C1 segment of cervical spinal cord (tissue), 14 donors: Measurements from ENCODE around the gene CTNS.
A peak's percentile ranks its signal among the peaks of the same experiment; 100 is the strongest.

ENCODE experiments used
- DNase-seq, 14 donors: peaks; one replicate each; lab custom pipeline; 2025; lab: John Stamatoyannopoulos, UW

CTNS gene

DNA sequence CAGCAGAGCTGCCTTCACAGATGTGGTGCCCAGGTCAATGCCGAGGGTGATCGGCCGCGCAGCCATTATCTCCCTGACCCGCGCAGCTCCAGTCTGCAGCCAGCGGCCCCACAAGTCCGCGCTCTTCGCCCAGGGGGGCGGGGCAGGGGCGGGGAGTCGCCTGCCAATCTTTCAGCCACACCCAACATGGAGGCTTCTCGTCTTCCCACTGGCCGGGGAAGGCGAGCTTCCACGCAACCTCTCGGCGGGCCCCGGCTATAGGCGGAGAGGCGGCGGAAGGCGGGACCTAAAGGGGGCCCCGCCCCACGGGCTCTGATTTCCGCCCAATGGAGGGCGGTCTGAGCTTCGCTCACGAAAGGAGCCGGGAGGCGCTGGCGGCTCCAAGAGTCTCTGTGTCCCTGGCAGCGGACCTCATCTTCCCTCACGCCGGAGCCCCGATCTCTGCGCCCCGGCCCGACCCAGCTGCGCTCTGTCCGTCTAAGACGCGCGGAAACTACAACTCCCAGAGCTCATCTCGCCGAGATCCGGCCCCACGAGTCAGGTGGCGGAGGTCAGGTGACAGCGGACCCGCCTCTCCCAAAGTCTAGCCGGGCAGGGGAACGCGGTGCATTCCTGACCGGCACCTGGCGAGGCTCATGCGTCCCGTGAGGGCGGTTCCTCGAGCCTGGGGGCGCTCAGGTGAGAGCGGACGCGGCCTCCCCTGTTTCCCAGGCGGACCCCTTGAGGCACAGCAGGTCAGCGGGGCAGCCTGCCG lies at the start of gene CTNS, which contains the start of gene SHPK:
Gene CTNS (plus strand): TSS at position 607 of the 754 bp plus-strand sequence. CDS start 3,447 bp downstream, outside the sequence.
Gene SHPK (minus strand): TSS at position 97 of the 754 bp plus-strand sequence. CDS start 31 bp downstream, at position 66.
- DNase-seq = peak; percentile 82 to 98 (median 96)

DNA sequence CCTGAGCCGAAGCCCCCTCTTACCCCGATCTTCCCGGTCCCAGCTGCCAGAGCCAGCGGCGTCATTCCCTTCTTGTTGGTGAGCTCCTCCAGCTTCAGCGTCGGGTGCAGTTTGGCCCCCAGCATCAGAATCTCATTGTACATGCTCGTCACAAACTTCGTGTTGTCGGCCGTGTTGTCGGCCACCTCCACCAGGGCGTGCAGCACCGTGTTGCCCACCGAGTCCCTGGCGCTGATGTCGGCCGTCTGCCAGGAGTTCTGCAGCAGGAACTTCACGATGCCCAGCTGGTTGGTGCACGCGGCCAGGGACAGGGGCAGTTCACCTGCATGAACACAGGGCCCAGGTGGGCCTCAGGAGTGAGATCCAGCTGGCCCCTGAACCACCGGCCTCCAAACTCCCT lies 46.8 kb upstream of the CTNS start:
- no peak for DNase-seq

DNA sequence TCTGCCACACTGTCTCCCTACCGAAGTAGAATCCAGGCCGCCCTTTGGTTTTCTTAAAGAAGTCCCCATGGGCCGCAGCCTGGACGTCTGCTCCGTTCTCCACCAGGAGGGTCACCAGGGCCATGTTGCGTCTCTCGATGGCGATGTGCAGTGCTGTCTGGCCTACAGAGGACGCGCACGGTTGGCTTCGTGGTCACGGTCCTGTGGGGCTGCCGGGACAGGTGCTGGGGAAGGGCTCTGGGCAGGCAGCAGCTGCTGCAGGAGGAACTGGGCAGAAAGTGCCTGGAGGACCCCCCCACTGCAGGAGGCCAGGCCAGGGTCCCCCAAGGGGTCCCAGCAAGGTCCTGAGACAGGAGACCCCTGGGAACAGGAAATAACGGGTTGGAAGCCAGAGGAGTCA lies 46.3 kb upstream of the CTNS start:
- DNase-seq = no peak

DNA sequence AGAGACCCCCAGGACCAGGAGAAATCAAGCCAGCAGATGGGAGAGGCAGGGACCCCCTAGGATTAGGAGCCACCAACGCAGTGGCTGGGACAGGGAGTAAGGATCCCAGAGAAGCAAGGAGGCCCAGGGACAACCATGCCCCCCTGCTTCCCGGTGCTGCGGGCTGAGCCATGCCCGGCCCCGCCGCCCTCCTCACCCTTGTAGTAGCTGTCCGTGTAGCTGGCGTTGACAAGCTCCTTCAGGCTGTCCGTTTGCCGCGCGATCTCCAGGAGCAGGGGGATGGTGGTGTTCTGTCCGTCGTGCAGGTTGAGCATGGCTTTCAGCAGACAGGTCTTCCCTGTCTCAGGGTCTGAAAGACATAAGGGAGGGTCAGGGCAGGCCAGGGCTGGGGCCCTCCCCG lies 45.8 kb upstream of the CTNS start:
- DNase-seq = no peak

DNA sequence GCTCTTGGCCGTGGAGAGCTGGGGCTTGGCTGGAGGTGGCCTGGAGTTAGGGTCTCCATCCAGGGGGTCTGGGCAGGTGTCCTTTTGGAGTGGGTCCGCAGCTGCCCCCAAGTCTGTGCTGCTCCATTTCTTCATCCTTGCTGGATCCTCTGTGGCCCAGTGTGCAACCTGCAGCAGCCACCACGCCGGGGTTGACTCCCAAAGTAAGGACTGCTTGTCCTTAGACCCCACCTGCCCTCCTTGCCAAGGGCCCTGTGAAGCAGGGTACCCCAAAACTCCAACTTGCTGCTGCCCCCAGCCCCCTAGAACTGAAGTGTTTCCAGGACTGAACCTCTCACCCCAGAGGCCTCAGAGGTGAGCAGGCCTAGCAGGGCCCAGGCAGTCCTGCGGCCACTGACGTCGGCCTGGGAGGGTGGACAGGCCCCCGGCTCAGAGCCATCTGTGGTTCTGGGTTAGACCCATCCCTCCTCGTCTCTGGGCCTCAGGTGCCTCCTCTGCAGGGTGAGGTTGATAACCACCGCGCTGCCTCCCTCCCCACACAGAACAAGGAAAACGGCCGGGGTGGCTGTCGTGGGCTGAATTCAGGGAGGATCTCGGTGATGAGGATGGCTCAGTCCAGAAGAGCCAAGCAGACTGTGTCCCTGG lies 44.2 kb upstream of the CTNS start:
- no peak for DNase-seq

DNA sequence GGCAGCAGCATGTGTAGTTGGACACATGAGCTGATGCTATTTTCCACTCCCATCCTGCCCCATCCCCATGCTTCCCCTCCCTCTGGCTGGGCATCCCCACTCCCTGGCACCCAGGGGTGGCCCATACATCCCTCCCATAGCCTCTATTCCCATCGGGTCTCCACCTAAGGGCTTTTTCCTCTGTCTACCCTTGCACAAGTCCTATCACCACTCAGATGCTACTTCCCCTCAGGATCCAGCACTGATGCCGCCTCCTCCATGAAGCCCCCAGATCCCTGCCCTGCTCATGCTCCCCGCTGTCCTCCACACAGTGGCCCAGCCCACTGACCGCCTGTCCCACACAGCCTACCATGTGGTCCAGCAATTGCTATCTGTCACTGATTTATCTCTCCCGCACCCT lies 43.2 kb upstream of the CTNS start:
- no peak for DNase-seq

DNA sequence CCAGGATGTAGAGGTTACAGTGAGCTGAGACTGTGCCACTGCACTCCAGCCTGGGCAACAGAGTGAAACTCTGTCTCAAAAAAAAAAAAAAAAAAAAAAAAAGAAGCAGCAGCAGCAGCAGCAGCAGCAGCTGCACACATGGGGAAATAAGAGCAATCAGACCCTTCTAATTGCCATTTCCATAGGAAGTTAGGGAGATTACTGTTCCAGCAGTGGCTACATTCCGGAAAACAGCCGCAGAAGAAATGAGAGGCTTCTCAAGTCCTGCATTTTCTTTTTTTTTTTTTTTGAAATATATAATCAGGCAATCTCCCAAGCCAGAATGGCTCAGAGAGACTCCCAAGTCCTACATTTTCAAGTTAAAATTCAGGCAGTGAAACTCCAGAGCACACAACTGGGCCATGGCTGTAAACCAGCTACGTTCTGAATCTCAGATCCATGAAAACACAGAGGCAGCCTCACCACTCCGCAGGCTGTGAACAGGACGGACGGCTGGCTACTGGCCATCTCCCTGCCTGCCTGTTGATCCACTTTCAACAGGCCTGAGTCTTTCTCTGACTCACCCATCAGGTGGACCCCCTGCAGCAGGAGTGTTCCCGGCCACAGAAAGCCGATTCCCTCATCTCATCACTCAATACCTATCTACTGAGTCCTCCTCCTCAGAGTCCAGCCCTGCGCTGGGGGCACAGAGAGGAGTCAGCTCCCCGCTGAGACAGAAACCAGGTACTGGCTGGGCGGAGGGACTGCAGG lies 42.3 kb upstream of the CTNS start:
- peak in 10 of 14 donors; percentile 3 to 70 (median 16) for DNase-seq

DNA sequence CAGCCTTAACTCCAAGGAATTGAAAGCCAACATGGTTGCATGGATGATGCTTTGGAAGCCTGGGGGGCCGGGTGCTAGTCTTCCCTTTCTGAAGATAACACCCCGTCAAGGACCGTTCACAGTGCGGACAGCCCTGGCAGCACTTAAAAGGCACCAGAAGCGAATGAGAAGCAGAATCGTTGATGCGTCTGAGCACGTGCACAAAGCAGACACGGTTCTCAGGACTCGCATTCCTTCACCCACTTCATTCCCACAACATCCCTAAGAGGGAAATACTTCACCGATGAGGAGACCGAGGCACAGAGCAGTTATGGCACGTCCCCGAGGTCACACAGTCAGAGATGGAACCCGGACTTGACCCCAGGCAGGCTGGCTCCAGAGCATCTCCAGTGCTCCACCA lies 41.6 kb upstream of the CTNS start:
- no peak for DNase-seq

DNA sequence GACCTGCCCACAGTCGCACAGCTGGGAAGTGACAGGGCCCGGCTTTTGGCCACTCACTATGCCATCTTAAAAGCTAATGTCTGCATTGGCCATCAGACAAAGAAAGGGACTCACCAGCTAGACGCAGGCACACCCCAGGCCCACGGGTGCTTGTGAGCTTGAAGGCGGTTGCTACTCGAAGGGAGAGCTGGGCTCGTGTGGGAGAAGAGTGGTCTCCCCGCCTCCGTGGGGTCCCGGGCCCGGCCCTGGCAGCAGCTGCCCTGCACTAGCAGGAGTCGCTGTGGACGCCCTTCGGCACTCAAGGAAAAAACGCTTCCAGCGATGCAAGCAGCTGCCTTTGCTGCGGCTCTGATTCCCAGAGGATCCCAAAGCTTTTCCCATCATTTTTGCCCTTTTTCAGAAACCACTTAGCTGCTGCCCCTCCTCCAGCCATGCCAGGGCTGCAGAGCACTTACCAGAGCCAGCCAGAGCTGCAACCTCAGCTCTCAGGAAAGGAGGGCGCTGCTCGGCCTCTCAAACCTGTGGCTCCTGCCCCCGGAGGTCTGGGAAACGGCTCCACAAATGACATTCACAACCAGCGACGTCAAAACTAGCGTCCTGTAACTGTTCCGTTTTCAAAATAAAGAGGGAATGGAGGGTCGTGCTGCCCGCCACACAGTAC lies 39.6 kb upstream of the CTNS start:
- DNase-seq = no peak

DNA sequence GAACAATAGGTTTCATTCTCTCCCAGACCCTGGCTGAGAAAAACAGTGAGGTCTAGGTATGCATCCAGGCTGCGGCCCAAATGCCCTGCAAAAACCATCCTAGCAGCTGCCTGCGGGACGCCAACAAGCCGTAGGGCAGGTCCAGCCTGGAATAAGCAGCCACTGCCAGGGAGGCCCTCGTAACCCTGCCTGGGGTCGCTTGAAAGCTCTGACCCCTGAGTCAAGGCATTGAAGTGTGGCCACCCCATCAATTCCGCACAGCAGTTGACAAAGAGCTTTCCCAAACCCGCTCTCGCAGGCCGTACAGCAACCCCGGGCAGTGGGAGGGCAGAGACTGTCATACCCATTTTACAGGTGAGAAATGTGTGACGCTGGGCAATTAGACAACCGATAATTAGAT lies 38.5 kb upstream of the CTNS start:
- no peak for DNase-seq

DNA sequence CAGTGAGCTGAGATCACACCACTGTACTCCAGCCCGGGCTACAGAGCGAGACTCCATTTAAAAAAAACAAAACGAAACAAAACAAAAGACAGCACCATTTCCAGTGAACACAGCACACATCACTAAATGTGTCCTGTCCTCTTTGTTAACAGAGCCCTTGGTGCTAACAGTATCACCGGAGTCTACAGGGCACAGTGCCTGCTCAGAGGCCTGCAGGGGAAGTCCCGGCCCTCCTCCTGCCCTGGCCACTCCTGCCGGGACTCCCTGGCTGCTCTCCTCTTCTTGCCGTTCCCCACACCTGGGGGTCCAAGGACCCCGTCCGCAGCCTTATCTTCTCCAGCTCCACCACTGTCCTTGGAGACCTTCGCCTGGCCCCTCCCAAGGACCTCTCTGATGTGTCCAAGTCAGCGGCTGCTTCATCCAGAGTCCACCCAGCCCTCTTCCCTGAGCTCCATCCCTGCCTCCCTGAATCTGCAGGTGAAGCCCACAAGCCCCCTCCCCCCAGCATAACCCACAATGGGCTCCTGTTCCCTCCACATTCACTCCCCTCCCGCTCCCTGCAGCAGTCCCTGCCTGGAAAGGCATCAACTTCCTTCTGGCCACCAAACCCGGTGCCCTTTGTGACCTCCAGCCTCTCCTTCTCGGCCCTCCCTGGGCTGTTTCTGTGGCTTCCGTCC lies 35.9 kb upstream of the CTNS start:
- DNase-seq = no peak

DNA sequence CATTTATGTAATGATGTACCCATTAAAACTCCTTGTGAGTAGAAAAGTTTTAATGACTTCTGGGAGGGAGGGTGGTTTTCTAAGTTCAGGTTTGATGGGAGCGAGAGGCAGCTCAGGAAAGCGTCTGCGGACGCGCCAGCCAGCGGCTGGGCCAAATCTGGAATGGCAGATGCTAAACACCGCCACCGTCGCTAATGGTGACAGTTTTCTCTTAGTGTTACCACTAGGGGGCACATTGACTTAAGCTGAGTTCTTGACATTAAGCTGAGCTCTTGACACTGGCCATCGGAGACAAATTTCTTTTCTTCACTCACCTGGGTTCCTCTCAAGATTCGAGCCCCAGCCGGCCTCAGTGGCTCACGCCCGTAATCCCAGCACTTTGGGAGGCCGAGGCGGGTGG lies 34.1 kb upstream of the CTNS start:
- no peak for DNase-seq

DNA sequence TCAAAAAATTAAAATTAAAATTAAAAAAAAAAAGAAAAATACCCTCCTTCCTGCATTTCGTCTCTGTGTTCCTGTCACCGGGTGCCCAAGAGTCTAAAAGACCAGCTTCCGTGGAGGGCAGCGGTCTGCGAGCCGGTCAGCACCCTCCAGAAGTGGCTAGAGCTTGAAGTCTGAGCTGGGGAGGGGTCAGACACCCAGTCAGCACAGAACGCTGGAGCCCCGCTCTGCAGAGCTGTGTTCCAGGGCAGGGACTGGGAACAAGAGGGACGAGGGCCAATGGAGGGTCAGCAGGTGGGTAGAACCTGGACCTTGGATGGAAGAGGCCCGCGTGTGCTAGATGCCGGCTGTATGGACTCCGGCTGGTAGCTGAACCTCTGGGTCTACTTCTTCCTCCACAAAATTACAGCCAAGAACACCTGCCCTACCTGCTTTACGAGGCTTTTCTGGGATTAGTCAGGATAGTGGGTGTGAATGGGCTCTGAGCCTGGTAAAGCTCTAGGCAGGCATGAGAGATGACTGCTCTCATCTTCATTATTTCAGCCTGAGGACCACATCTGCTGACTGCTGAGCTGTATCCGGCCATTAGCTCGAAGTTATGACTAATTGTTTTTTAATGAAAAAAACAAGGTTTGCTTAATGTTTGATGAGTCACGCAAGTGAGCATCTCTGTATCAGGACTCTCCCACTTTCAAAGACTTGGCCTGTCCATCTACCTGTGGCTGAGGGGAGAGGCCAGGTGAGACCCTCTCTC lies 33.3 kb upstream of the CTNS start:
- DNase-seq = no peak

DNA sequence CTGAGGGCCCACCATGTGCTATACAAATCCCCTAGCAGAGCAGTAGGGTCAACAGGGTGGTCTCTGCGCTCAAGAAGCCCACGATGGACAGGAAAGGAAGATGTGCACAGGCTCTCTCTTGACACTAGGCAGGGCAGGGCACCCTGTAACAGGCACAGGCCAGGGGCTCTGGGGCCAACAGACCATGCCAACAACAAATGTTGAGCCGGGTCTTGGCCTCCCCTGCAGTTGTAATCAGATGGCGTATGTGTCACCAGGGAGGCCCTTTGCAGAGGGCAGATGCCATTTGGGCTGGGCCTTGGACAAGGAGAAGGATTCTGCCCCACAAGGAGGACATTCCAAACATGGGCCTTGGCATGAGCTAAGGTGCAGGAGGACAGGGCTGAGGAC lies 32.7 kb upstream of the CTNS start:
- no peak for DNase-seq

DNA sequence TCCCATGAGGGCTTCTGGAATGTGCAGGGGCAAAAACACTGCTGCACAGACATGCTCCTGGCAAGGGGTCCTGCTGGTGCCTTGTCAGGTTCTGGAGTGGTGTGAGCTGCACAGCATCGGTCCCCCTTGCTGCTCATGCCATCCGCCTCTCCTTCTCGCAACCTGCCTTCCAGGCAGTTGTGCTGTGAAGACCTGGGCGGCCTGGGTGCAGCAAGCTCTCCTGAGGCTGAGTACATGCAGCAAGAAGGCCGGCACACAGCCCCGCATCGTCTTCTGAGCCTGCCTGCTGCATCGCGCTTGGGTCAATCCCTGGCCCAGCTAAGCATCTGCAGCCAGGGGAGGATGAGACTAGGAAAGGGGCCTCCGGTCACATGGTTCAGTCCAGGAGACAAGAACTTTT lies 26.9 kb upstream of the CTNS start:
- no peak for DNase-seq

DNA sequence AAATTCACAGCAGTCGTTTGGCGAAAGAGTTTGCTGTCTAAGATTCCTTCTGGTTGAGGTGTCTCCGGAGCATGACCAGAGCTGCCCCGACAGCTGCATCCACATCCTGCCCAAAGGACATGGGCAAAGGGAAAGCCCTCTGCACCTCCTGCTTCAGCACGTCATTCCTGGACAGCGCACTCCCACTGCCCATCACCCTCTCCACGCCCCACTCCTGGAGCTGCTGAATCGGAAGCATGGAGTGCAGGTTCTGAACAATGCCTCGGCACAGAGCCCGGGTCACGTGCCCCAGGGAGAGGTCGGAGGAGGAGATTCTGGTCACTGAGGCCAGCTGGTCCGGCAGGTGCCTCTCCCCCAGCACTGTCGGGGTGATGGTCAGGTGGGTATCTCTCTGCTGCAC lies 26.0 kb upstream of the CTNS start:
- no peak for DNase-seq

DNA sequence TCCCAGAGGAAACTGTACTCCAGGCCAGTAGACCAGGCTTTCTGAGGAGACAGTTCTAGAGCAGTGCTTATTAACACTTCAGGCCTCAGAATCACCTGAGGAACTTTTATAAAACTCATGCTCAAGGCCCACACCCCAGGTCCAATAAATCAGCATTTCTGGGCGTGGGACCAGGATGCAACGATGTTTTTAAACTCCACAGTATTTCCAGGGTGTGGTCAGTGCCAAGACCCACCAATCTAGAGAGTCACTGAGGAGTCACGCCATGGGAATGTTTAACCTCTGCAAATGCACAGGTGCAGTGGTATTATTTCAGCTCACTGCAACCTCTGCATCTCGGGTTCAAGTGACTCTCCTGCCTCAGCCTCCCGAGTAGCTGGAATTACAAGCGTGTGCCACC lies 23.4 kb upstream of the CTNS start:
- no peak for DNase-seq

DNA sequence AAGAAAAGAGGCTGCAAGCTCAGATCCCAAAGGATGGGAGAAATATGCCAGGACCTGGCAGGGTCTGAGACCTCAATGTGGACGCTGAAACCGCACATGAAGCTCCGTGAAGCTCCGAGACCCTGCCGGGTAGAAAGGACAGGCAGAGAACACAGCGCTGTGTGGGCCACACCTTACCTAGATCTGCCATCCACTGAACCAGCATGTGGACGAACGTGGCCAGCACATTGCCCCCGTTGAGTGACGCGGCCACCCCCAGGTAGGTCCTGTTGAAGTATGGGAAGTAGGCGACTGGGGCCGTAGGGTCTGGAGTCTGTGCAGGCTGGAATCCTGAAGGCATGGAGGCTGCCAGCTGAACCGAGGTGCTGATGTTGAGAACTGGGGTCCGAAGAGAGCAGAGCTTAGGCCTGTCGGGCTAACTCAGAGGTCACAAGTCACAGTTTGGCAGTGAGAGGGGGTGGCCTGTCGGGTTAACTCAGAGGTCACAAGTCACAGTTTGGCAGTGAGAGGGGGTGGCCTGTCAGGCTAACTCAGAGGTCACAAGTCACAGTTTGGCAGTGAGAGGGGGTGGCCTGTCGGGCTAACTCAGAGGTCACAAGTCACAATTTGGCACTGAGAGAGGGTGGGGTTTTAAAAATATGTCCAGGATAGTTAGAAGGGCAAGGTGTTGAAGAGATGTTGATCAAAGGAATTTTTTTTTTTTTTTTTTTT lies 21.2 kb upstream of the CTNS start:
- DNase-seq = no peak

DNA sequence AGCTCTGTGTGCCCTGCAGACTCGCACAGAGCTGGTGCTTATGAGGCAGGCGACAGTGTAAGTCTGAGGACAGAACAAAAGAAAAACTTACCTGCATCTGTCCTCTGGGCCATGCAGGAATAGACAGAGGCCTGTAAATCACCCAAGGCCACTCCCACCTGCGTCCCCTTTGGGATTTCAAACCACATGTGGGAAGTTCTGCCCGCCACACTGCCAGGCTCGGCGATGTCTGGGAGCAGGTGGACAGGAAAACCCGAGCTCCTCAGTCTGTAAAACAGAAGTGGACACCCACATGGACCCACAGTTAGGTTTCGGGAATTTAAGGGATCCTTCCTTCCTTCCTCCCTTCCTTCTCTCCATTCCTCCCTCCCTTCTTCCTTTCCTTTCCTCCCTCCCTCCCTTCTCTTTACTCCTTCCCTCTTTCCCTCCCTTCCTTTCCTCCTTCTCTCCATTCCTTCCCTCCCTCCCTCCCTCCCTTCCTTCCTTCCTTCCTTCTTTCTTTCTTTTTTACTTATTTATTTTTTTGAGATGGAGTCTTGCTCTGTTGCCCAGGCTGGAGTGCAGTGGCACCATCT lies 15.3 kb upstream of the CTNS start:
- DNase-seq = no peak
